ENCODE results near the gene TTC7B. TPM values are rescaled to one million over a fixed set of nuclear protein-coding genes. Genes with fewer than 3 reads are reported as not detected.
"Not testable (repeated sequence)": the region's sequence is repeated elsewhere in the genome, so short reads cannot be mapped to it uniquely, and the experiment has no call there.

The TTC7B gene
- total and polyA plus RNA-seq, 2 experiments from 2014 or later: 68.1 to 75.8 TPM

DNA sequence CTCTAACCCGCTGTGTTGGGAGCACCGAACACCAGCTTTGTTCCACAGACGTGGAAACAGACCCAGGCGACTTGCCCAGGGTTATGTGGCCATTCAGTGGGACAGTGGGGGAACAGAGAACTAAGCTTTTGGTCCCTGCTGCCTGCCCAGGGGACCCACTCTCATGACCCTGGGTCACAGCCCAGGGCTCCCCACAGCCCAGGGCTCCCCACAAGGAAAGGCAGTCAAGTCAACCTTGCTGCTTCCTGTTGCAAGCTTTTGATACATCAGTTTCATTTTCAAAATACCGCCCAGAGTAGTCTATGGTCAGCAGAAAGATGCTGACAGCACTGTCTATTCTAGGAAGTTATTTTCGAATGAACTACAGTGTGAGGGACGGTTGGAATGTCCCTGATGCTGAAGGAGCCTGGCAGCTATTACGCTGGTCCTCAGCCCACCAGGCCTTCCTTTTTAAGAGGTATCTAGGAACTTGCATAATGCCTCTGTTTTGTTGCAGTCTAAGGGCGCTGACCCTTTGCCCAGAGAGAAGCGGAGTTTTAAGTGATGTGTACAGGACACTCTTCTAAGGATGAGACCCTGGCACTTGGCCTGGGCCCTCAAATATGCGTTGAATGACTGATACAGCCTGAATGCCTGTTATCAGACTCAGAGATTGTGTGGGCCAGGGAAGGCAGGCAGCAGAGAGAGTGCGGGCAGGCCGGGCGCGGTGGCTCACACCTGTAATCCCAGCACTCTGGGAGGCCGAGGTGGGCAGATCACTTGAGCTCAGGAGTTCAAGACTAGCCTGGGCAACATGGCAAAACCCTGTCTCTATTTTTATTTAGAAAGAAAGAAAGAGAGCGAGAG lies 12.6 kb upstream of the TTC7B start:
- no peak overlapping the region for H3K4me3 ChIP-seq
- H3K27me3 ChIP-seq: peaks cover 16% of the 10 kb centered on the region
- no peak for DNase-seq (ENCODE audit: low read depth in 1 of 2, low spot score in 1 of 2)
- no peaks in the 10 kb centered on the region for H3K36me3 ChIP-seq
- H3K27ac ChIP-seq: no peak overlapping the region
- H3K9me3 ChIP-seq (ENCODE audit: low read depth): no peaks in the 10 kb centered on the region
- TF ChIP-seq, protein P1, sequence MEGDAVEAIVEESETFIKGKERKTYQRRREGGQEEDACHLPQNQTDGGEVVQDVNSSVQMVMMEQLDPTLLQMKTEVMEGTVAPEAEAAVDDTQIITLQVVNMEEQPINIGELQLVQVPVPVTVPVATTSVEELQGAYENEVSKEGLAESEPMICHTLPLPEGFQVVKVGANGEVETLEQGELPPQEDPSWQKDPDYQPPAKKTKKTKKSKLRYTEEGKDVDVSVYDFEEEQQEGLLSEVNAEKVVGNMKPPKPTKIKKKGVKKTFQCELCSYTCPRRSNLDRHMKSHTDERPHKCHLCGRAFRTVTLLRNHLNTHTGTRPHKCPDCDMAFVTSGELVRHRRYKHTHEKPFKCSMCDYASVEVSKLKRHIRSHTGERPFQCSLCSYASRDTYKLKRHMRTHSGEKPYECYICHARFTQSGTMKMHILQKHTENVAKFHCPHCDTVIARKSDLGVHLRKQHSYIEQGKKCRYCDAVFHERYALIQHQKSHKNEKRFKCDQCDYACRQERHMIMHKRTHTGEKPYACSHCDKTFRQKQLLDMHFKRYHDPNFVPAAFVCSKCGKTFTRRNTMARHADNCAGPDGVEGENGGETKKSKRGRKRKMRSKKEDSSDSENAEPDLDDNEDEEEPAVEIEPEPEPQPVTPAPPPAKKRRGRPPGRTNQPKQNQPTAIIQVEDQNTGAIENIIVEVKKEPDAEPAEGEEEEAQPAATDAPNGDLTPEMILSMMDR (IDR thresholded peaks at IDR 0.05; ENCODE audit: low read depth, low read length): no peak
- H3K4me1 ChIP-seq (ENCODE audit: low read depth): no peaks in the 10 kb centered on the region

DNA sequence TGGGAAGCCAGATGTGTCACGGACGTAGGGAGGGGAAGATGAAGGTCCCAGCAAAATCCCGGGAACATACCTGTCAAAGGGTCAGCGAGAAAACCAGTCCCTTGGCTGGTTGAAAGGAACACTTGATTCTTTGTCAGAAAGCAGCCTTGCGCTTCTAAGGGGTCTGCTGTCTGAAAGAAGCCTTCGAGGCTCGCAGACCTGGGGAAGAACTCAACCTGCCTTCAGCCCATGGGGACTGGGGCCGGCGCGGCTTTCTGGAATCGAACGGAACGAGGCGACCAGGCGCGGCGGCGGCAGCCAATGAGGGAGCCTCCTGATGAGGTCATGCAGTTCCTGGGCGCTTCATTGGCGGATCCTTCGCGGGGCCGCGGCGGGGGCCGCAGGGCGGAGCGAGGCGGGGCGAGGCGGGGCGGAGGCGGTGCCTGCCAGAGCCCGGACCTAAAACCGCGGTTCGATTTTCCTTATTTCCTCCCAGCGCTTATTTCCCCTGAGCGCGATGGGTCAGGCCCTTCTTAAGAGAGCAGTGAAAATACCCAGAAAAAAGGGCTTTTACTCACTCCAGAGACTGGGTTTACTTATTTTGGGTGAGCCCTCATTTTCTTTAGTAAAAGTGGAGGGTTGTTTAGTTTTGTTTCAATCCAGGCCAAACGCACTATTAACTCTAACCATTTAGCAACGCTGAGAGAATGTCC lies 11.8 kb upstream of the TTC7B start:
- Histone ChIP-seq H3K36me3 (no peaks in the 10 kb centered on the region), H3K4me3 (peak overlapping the region; percentile 10), H3K27ac (no peak overlapping the region), H3K4me1 (ENCODE audit: low read depth) (no peaks in the 10 kb centered on the region), H3K27me3 (peaks cover 16% of the 10 kb centered on the region), H3K9me3 (ENCODE audit: low read depth) (no peaks in the 10 kb centered on the region)
- peak; percentile 90 to 93 for DNase-seq (ENCODE audit: low read depth in 1 of 2, low spot score in 1 of 2)
- TF ChIP-seq, protein P1 (IDR thresholded peaks at IDR 0.05; ENCODE audit: low read depth, low read length): no peak

- not testable (repeated sequence) for H3K9me3 ChIP-seq (ENCODE audit: low read depth); H3K27ac ChIP-seq; DNase-seq (ENCODE audit: low read depth in 1 of 2, low spot score in 1 of 2); H3K4me3 ChIP-seq; H3K36me3 ChIP-seq; H3K27me3 ChIP-seq; H3K4me1 ChIP-seq (ENCODE audit: low read depth)
Measured at GRCh38 chr14:90823542-90823941, 7.3 kb upstream of the TTC7B start.

GRCh38 chr14:90820958-90821357 lies 4.7 kb upstream of the TTC7B start:
- Histone ChIP-seq H3K4me1 (ENCODE audit: low read depth) (no peaks in the 10 kb centered on the region), H3K36me3 (no peaks in the 10 kb centered on the region), H3K4me3 (no peak overlapping the region), H3K27me3 (no peaks in the 10 kb centered on the region), H3K27ac (no peak overlapping the region), H3K9me3 (ENCODE audit: low read depth) (no peaks in the 10 kb centered on the region)
- peak in 1 of 2 donors; percentile 36 for DNase-seq (ENCODE audit: low read depth in 1 of 2, low spot score in 1 of 2)
- TF ChIP-seq, protein P1 (IDR thresholded peaks at IDR 0.05; ENCODE audit: low read depth, low read length): no peak

DNA sequence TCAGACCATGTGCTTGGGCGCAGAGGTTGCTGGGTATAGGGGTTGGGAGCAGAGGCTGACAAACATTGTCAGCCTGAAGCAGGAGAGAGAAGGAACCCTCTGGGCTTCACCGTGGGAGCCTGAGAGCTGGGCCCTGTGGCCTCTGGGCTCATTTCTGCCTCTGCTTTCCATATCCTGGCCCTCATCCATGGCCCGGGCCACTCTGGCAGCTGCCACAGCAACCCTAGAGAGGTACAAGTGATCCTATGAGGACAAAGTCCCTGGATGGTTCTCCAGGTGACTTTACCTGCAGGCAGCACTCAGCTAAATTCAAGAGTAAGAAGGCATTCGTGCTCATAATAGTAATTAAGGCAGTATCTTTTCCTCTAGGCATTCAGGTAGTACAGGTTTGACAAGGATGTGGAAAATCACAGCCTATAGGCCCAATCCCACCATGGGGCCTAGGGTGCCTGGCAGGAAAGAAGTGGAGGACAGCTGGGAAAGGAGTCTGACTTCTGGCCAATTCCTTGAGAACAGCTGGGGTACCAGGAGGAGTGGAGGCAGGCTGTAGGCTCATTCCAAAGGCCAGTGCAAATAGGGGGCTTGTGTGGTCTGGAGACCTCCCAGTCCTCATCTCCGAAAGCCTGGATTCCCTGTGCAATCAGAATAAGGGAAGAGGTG lies 3.6 kb upstream of the TTC7B start:
- H3K9me3 ChIP-seq (ENCODE audit: low read depth): no peaks in the 10 kb centered on the region
- TF ChIP-seq, protein P1 (IDR thresholded peaks at IDR 0.05; ENCODE audit: low read depth, low read length): no peak
- no peak overlapping the region for H3K4me3 ChIP-seq
- no peak overlapping the region for H3K27ac ChIP-seq
- peaks cover 2% of the 10 kb centered on the region for H3K4me1 ChIP-seq (ENCODE audit: low read depth)
- no peak for DNase-seq (ENCODE audit: low read depth in 1 of 2, low spot score in 1 of 2)
- H3K36me3 ChIP-seq: no peaks in the 10 kb centered on the region
- H3K27me3 ChIP-seq: no peaks in the 10 kb centered on the region

Data from cardiac muscle cell (in vitro differentiated cells and primary cell).